Hematopoietic multipotent progenitor cell treated with erythropoietin and hydrocortisone succinate and interleukin-3 and kit ligand, for 4 days (in vitro differentiated cells): Measurements from ENCODE around the gene NRG2.
A peak's percentile ranks its signal among the peaks of the same experiment; 100 is the strongest.

Experiments used
- DNase-seq: peaks from one replicate; pipeline ENCODE4 v3.0.0-alpha.2; 2015

The NRG2 gene

GRCh38 chr5:139851558-139851957, 191.5 kb downstream of the NRG2 start:
- no peak for DNase-seq

GRCh38 chr5:139850423-139851016, 192.6 kb downstream of the NRG2 start:
- no peak for DNase-seq

DNA sequence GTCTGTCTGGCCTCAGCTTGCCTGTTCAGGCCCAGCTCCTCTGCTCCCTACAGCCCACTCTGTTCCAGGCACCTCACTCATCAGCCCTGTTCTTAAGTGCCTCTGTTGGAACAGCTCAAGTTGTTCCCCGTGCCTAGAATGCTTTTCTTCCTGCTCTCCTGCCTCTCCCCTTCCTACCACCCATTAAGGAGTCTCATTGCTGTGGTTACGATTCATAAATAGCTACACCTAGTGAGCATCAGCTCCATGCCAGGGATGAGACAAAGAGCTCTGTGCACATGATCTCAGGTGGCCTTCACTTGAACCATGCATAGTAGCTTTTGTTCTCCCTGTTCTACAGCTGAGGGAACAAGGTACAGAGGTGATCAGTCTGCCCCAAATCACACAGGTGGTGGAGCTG, 193.2 kb downstream of the NRG2 start:
- no peak for DNase-seq

DNA sequence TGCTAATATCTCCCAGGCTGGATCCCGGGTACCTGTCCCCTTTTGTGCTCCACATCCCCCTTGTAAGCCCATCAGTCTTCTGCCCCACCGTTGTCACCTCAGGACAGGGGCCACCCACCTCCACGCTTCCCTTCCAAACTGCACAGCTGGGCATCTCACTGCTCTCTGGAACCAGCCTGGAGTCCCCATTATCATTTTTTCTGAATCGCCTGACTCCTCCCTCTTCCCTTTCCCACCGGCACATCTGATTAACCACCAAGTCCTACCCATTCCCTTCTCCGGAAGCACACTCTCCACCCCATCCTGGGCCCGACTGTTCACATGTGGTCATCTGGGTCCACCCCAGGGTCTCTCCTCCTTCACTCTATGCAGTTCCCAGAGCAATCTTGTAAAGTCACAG, 193.6 kb downstream of the NRG2 start:
- no peak for DNase-seq

DNA sequence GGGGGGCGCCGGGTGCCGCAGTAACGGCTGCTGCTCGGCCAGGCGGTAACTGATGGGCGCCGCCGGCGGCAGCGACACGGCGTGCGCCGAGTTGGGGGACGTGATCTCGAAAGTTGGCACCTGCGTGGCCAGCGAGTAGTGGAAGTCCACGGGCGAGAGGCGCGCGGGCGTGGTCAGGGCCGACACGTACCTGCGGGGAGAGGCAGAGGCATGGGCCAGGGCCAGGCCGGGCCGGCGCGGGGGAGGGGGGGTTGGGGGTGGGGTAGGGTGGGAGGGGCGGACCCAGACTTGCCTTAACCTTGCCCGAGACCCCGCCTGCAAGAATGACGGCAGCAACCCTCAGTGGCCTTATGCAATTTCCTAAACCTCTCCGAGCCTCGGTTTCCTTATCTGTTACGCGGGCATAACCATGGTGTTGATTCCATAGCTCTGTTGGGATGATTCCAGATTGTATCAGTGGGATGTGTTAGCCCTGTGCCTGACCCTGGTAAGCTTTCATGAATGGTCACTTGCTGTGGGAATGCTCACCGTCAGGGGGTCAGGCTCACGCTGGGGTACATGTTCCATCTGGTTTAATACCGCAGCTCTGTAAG, 194.5 kb downstream of the NRG2 start:
- DNase-seq: peak; percentile 34

GRCh38 chr5:139847790-139848507, 195.2 kb downstream of the NRG2 start:
- DNase-seq: peak; percentile 77

- no peak for DNase-seq
These were observed 196.0 kb downstream of the NRG2 start for GRCh38 chr5:139847091-139847490.

GRCh38 chr5:139845846-139846681, 197.0 kb downstream of the NRG2 start:
- DNase-seq: no peak

GRCh38 chr5:139844472-139845145, 198.5 kb downstream of the NRG2 start:
- peak; percentile 91 for DNase-seq

- no peak for DNase-seq
These were observed 199.1 kb downstream of the NRG2 start for GRCh38 chr5:139843991-139844390.

DNA sequence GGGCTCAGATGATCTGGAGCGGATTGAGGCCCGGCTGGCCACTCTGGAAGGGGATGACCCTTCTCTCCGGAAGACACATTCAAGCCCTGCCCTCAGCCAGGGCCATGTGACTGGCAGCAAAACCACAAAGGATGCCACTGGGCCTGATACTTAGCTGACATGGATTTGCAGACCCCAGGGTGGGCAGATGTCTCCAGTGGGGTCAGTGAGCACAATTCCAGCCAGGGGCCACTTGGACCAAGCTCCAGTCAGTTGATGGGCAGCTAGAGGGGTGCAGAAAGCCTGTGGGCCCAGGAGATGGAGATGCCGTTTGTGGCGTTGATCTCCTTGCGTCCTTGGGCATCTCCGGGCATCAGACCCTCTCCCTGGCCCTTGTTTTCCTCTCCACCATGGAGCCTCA, 200.8 kb downstream of the NRG2 start:
- DNase-seq: no peak

- no peak for DNase-seq
These were observed 201.6 kb downstream of the NRG2 start for GRCh38 chr5:139841549-139841948.

DNA sequence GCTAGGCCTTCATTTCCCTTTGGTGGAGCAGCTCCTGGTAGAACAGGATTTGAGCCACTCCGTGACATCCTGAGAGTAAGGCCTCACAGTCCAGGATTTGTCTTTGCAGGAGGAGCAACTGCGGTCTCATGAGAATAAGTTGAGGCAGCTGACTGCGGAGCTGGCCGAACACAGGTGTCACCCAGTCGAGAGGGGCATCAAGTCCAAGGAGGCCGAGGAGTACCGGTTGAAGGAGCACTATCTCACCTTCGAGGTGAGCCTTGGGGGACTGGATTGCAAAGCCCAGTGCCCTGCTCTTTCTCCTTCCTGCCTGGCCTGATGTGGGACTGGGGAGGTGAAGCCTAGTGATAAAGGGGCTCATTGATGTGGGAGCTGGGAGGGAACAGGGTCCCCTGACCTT, 203.2 kb downstream of the NRG2 start:
- no peak for DNase-seq

DNA sequence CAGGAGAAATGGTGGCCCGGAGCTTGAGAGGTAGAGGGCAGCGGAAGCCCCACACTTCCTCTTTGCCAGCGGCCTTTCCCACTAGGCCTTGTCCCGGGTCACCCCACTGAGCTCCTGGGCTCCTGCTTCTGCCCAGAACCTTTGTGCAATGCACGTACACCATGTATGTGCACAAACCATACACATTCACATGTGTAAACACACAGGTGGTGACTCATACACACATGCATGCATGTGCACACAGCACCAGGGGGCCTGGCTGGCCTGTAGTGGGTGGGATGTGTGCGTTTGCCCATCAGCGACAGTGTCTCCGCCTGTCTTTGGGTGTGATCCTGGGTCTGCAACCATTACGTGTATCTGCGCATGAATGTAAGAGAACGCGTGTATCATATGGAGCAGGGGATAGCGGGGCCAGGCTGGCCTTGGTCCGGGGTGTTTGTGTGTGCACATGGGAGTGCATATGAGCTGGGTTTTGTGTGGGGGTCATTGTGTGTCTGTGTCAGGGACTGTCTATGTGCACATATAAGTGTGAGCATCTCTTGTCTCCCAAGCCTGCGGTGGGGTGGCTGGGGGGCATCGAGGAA, 203.8 kb downstream of the NRG2 start:
- no peak for DNase-seq

- no peak for DNase-seq
These were observed 204.5 kb downstream of the NRG2 start for GRCh38 chr5:139838381-139839197.

GRCh38 chr5:139837711-139838380, 205.3 kb downstream of the NRG2 start:
- no peak for DNase-seq

DNA sequence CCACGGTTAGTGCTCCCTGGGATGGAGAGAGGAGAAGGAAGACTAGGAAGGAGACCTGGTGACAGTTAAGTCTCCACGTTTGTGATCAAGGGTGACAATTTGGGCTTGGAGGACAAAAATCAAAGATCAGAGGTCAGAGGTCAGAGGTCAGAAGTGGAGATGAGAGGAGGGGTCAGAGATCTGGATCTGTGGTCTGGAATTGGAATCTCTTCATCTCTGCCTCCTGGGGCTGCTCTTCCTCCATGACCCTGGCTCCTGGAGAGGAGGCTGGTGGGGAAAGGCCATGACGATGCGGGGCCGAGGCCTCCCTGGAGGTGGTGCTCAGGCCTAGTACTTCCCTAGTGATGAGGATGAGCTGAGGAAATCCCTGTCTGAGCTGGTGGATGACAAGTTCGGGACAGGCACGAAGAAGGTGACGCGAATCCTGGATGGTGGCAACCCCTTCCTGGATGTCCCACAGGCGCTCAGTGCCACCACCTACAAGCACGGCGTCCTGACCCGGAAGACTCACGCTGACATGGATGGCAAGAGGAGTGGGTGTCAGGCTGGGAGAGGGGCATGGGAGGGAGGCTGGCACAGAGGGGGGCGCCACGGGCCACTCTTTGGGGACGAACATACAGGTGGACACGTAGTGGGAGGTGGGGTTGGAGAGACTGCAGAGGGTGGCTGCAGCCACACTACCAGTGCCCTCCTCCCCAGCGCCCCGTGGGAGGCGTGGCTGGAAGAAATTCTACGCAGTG, 206.5 kb downstream of the NRG2 start:
- DNase-seq: no peak

DNA sequence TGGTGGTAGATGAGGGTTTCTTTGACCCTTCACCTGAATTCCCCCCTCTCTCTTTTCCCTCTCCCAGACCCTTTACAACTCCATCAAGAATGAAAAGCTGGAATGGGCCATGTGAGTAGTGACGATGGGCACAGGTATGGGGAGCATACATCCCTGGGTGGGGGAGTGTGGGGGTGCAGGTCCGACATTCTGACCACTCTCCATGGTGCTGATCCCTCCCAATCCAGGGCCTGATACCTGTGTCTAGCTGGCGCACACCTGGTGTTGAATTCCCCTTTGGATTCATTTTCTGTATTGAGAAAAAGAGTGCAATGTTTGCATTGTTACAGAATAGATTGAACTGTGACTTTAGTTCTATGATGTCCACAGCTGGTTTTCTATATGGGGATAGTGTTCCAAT, 207.4 kb downstream of the NRG2 start:
- DNase-seq: no peak

DNA sequence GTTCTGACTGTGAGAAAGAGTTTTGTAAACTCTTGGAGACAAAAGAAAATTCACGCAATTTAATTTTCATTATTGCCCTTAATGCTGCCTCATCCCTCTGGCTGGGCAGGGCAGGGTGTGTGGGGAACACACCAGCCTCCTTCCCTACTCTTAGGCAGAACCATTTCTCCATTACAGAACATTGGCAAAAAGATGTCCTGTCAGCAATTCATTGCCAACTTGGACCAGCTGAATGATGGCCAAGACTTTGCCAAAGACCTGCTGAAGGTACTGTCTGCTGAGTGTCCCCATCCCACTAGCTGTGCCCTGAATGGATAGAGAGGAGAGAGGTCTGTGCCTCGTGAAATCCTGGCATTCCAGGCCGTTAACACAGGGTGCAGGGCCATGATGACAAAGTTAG, 209.6 kb downstream of the NRG2 start:
- DNase-seq: no peak

DNA sequence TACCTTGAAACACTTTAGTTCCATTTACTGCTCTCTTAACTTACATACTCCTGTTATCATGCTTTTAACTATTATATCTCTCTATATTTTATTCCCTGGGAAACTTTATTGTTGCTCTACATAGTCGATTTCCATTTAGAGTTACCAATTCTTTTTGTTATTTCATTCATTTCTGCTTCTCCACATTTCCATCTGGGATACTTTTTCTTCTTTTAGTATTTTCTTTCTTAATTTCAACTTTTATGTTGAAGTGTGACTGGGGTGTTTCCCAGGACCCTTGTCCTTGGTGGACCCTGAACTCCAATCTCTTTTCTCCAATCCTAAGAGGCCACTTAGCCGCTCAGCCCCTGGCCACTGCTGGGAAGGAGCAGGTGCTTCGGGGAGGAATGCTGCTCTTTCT, 211.5 kb downstream of the NRG2 start:
- DNase-seq: no peak
